GM12873 (cell line): ENCODE data around the gene IL3RA.

Experiments
- CTCF ChIP-seq: IDR thresholded peaks from 2 replicates; pipeline ENCODE4 v1.5.1; 2012; ENCODE audit warnings: low read depth, mild to moderate bottlenecking, moderate library complexity, low read length, control low read depth; ENCODE audit not compliant: insufficient read depth; ENCODE audit errors: missing control alignments

IL3RA gene

GRCh38 chrX:1423215-1423614 lies 86.6 kb downstream of the IL3RA start:
- no peak for TF ChIP-seq CTCF

- TF ChIP-seq CTCF, result no peak
Measured at GRCh38 chrX:1424147-1424851, 87.7 kb downstream of the IL3RA start.

GRCh38 chrX:1425381-1425780 lies 88.8 kb downstream of the IL3RA start:
- TF ChIP-seq CTCF, result no peak

GRCh38 chrX:1427756-1428155 lies 91.2 kb downstream of the IL3RA start:
- no peak for TF ChIP-seq CTCF

GRCh38 chrX:1430451-1430850 lies 93.9 kb downstream of the IL3RA start:
- TF ChIP-seq CTCF, result no peak
